ENCODE results near the gene EIF4ENIF1. TPM values are rescaled to one million over a fixed set of nuclear protein-coding genes. Genes with fewer than 3 reads are reported as not detected.

The EIF4ENIF1 gene
- total RNA-seq, 1 donor from 2014 or later = 27.2 TPM

GRCh38 chr22:31399211-31400022, 90.2 kb downstream of the EIF4ENIF1 start, which contains the start of gene DRG1:
Gene DRG1, plus strand, starts transcription at chr22:31399604. Its CDS starts 80 bp downstream, at chr22:31399684.
- Histone ChIP-seq H3K27me3 (no peaks in the 10 kb centered on the region), H3K27ac (peak within 1 kb of the TSS; percentile 87), H3K4me1 (peaks cover 10% of the 10 kb centered on the region), H3K36me3 (peaks cover 31% of the 10 kb centered on the region), H3K4me3 (peak within 1 kb of the TSS; percentile 86), H3K9me3 (no peaks in the 10 kb centered on the region)
- ATAC-seq (peak; percentile 99), DNase-seq (peak; percentile 99)
- intact Hi-C loops (cut with DNase I) = no loop called here
- no peak for TF ChIP-seq CTCF (IDR thresholded peaks at IDR 0.05)

- no peaks in the 10 kb centered on the region for H3K9me3 ChIP-seq
- H3K27ac ChIP-seq = no peak overlapping the region
- ATAC-seq (no peak), DNase-seq (no peak)
- H3K4me1 ChIP-seq = peaks cover 10% of the 10 kb centered on the region
- intact Hi-C loops (cut with DNase I) = no loop called here
- no peaks in the 10 kb centered on the region for H3K27me3 ChIP-seq
- peaks cover 19% of the 10 kb centered on the region for H3K36me3 ChIP-seq
- no peak for TF ChIP-seq CTCF (IDR thresholded peaks at IDR 0.05)
- H3K4me3 ChIP-seq = no peak overlapping the region
Observed at GRCh38 chr22:31398231-31398630, 91.4 kb downstream of the EIF4ENIF1 start.

- Histone ChIP-seq H3K9me3 (no peaks in the 10 kb centered on the region), H3K4me3 (no peak overlapping the region), H3K27me3 (no peaks in the 10 kb centered on the region), H3K27ac (no peak overlapping the region), H3K36me3 (no peaks in the 10 kb centered on the region), H3K4me1 (no peaks in the 10 kb centered on the region)
- DNase-seq (no peak), ATAC-seq (no peak)
- intact Hi-C loops (cut with DNase I) = no loop called here
- no peak for TF ChIP-seq CTCF (IDR thresholded peaks at IDR 0.05)
Observed at GRCh38 chr22:31394326-31394725, 95.3 kb downstream of the EIF4ENIF1 start.

- Histone ChIP-seq H3K27ac (no peak overlapping the region), H3K4me1 (no peaks in the 10 kb centered on the region), H3K9me3 (no peaks in the 10 kb centered on the region), H3K36me3 (no peaks in the 10 kb centered on the region), H3K27me3 (no peaks in the 10 kb centered on the region), H3K4me3 (no peak overlapping the region)
- ATAC-seq = no peak
- TF ChIP-seq CTCF (IDR thresholded peaks at IDR 0.05) = no peak
- intact Hi-C loops (cut with DNase I) = no loop called here
- no peak for DNase-seq
Observed at GRCh38 chr22:31393893-31394292, 95.7 kb downstream of the EIF4ENIF1 start.

Other genes starting within 250 kb of the EIF4ENIF1 start
- gene PIK3IP1, start 197.4 kb downstream of the EIF4ENIF1 start, total RNA-seq = 56.4 TPM
- gene PATZ1, start 143.5 kb downstream of the EIF4ENIF1 start, total RNA-seq = 24.3 TPM
- gene DRG1, start 90.2 kb downstream of the EIF4ENIF1 start, total RNA-seq = 35.5 TPM
- 38.0 TPM for gene SFI1, start 6.7 kb upstream of the EIF4ENIF1 start, total RNA-seq
- gene PISD, start 172.4 kb upstream of the EIF4ENIF1 start, total RNA-seq = 51.2 TPM

Measured in upper lobe of right lung (tissue), 1 donor.